HepG2 (cell line): ENCODE measurements around the gene IDH3G. TPM values are rescaled to one million over a fixed set of nuclear protein-coding genes. Genes with fewer than 3 reads are reported as not detected.
A peak's percentile ranks its signal among the peaks of the same experiment; 100 is the strongest.

Experiments
- ARHGAP35 ChIP-seq: sonication (generic); formaldehyde crosslinking; IDR thresholded peaks from 2 replicates; pipeline ENCODE4 v1.9.0; 2022; ENCODE audit warnings: mild to moderate bottlenecking, inconsistent platforms, moderate library complexity, missing genetic modification reagents, borderline replicate concordance
- ARNT ChIP-seq: fragments of 450-650 bp; IDR thresholded peaks from 2 replicates; pipeline ENCODE4 v1.6.1; 2017
- EP300 ChIP-seq, 3 experiments: sonication (generic) in 1 of 3; formaldehyde crosslinking in 1 of 3; IDR thresholded peaks; 2 replicates each; pipeline versions ENCODE4 v1.5.1 to v1.6.1; 2011 to 2020; ENCODE audit warnings: low read depth in 2 of 3, low read length in 2 of 3, borderline replicate concordance in 1 of 3, improper control_type of control experiment in 1 of 3, mild to moderate bottlenecking in 1 of 3, missing genetic modification reagents in 1 of 3, moderate library complexity in 1 of 3
- FOXM1 ChIP-seq: sonication (generic); formaldehyde crosslinking; IDR thresholded peaks from 2 replicates; pipeline ENCODE4 v1.5.0; 2020; ENCODE audit warnings: missing genetic modification reagents
- HMGA1 ChIP-seq: sonication (generic); formaldehyde crosslinking; conservative IDR thresholded peaks from 2 replicates; pipeline ENCODE4 v1.4.0; 2020; ENCODE audit warnings: missing genetic modification reagents
- IKZF5 ChIP-seq: IDR thresholded peaks from 2 replicates; pipeline ENCODE4 v1.6.1; 2018; ENCODE audit warnings: missing genetic modification reagents, mild to moderate bottlenecking, missing compliant biosample characterization
- KDM2A ChIP-seq: sonication (generic); formaldehyde crosslinking; IDR thresholded peaks from 2 replicates; pipeline ENCODE4 v1.4.0; 2020; ENCODE audit warnings: low read depth, missing genetic modification reagents, borderline replicate concordance
- MXD3 ChIP-seq: IDR thresholded peaks from 2 replicates; pipeline ENCODE4 v1.6.1; 2016; ENCODE audit warnings: mild to moderate bottlenecking, missing biosample characterization, missing genetic modification reagents
- REXO4 ChIP-seq: sonication (generic); formaldehyde crosslinking; IDR thresholded peaks from 2 replicates; pipeline ENCODE4 v1.8.0; 2022; ENCODE audit warnings: missing genetic modification reagents, mild to moderate bottlenecking, borderline replicate concordance
- TBL1XR1 ChIP-seq: fragments of 150-350 bp; IDR thresholded peaks from 2 replicates; pipeline ENCODE4 v1.6.1; 2014; ENCODE audit warnings: borderline replicate concordance, low read length; ENCODE audit not compliant: partially characterized antibody
- TBP ChIP-seq: sonication (generic); formaldehyde crosslinking; IDR thresholded peaks from 2 replicates; pipeline ENCODE4 v1.5.0; 2020; ENCODE audit warnings: missing genetic modification reagents
- TOPORS ChIP-seq: sonication (generic); formaldehyde crosslinking; IDR thresholded peaks from 2 replicates; pipeline ENCODE4 v1.8.0; 2023; ENCODE audit warnings: mild to moderate bottlenecking, missing genetic modification reagents
- U2AF1 ChIP-seq: fragments of 200-400 bp; formaldehyde crosslinking; optimal IDR thresholded peaks from 2 replicates; pipeline ENCODE3; 2017; ENCODE audit warnings: mild to moderate bottlenecking, low read depth, low read length
- ZFP1 ChIP-seq: IDR thresholded peaks from 2 replicates; pipeline ENCODE4 v1.6.1; 2016
- ZNF230 ChIP-seq: sonication (generic); formaldehyde crosslinking; IDR thresholded peaks from 2 replicates; pipeline ENCODE4 v1.4.0; 2020; ENCODE audit warnings: mild to moderate bottlenecking, missing genetic modification reagents
- ZNF569 ChIP-seq: sonication (generic); formaldehyde crosslinking; IDR thresholded peaks from 2 replicates; pipeline ENCODE4 v1.5.0; 2020; ENCODE audit warnings: mild to moderate bottlenecking, missing genetic modification reagents, moderate library complexity, borderline replicate concordance
- ZNF614 ChIP-seq: IDR thresholded peaks from 2 replicates; pipeline ENCODE4 v1.6.1; 2018; ENCODE audit warnings: missing biosample characterization, missing genetic modification reagents, inconsistent platforms, borderline replicate concordance
- ZNF737 ChIP-seq: sonication (generic); formaldehyde crosslinking; IDR thresholded peaks from 2 replicates; pipeline ENCODE4 v1.5.0; 2020; ENCODE audit warnings: missing genetic modification reagents, mild to moderate bottlenecking, borderline replicate concordance
- polyA plus RNA-seq, 8 experiments: library from polyadenylated mRNA; depleted of rRNA in 3 of 8; stranded (reverse) in 7 of 8; unstranded in 1 of 8; fragments of >200 nt; fragmentation: Illumina TruSeq in 4 of 8; extraction: Trizol in 4 of 8; gene quantifications; 2 replicates each; pipeline versions ENCODE4 v1.2.1 to v1.2.3, GENCODE V29; 2011 to 2016; ENCODE audit warnings: low read depth in 4 of 8, missing spikeins in 1 of 8, mixed read lengths in 1 of 8; ENCODE audit not compliant: insufficient read depth in 1 of 8
- total RNA-seq, 5 experiments: library from RNA; depleted of rRNA; stranded (reverse); fragments of >200 nt; fragmentation: Illumina TruSeq; extraction: Trizol; gene quantifications; 2 replicates each; pipeline ENCODE4 v1.2.3, GENCODE V29; 2016; ENCODE audit warnings: low read depth in 1 of 5
- TF ChIP-seq, protein P1 (sequence below): sonication (generic); formaldehyde crosslinking; IDR thresholded peaks from 2 replicates; pipeline ENCODE4 v1.5.0; 2020; ENCODE audit warnings: mild to moderate bottlenecking, missing genetic modification reagents
- TF ChIP-seq, protein P2 (sequence below): sonication (generic); formaldehyde crosslinking; IDR thresholded peaks from 2 replicates; pipeline ENCODE4 v1.5.0; 2020; ENCODE audit warnings: missing genetic modification reagents
- TF ChIP-seq, protein P3 (sequence below): sonication (generic); formaldehyde crosslinking; conservative IDR thresholded peaks from 2 replicates; pipeline ENCODE4 v1.5.0; 2020; ENCODE audit warnings: missing genetic modification reagents
- TF ChIP-seq, protein P4 (sequence below): sonication (generic); formaldehyde crosslinking; IDR thresholded peaks from 2 replicates; pipeline ENCODE4 v1.8.0; 2022; ENCODE audit warnings: missing genetic modification reagents, mild to moderate bottlenecking, inconsistent platforms, borderline replicate concordance

The IDH3G gene
- total and polyA plus RNA-seq, 2 of the 13 experiments (the other 11 are each of a cell fraction or from before 2014, with no cell fraction given) = 18.7 to 35.5 TPM

- TF ChIP-seq, protein P1, sequence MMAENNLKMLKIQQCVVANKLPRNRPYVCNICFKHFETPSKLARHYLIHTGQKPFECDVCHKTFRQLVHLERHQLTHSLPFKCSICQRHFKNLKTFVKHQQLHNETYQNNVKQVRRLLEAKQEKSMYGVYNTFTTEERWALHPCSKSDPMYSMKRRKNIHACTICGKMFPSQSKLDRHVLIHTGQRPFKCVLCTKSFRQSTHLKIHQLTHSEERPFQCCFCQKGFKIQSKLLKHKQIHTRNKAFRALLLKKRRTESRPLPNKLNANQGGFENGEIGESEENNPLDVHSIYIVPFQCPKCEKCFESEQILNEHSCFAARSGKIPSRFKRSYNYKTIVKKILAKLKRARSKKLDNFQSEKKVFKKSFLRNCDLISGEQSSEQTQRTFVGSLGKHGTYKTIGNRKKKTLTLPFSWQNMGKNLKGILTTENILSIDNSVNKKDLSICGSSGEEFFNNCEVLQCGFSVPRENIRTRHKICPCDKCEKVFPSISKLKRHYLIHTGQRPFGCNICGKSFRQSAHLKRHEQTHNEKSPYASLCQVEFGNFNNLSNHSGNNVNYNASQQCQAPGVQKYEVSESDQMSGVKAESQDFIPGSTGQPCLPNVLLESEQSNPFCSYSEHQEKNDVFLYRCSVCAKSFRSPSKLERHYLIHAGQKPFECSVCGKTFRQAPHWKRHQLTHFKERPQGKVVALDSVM (CRISPR knock-in tag) = no peak
- TF ChIP-seq, protein P2, sequence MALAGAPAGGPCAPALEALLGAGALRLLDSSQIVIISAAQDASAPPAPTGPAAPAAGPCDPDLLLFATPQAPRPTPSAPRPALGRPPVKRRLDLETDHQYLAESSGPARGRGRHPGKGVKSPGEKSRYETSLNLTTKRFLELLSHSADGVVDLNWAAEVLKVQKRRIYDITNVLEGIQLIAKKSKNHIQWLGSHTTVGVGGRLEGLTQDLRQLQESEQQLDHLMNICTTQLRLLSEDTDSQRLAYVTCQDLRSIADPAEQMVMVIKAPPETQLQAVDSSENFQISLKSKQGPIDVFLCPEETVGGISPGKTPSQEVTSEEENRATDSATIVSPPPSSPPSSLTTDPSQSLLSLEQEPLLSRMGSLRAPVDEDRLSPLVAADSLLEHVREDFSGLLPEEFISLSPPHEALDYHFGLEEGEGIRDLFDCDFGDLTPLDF (CRISPR knock-in tag) = no peak
- TF ChIP-seq MXD3 (CRISPR knock-in tag) (no peak), ARNT (no peak), TOPORS (no peak), ZNF569 (no peak), REXO4 (no peak), FOXM1 (no peak), ZNF737 (CRISPR knock-in tag) (no peak), TBP (CRISPR knock-in tag) (no peak), KDM2A (CRISPR knock-in tag) (peak; percentile 65; the same call in 1 of the 2 replicates), TBL1XR1 (no peak), ARHGAP35 (no peak), EP300 (IDR thresholded peaks at IDR 0.05; ENCODE audit: low read depth in 2 of 2, low read length in 2 of 2) (no peak), EP300 (CRISPR knock-in tag; IDR thresholded peaks at IDR 0.05; ENCODE audit: borderline replicate concordance) (no peak), ZNF614 (CRISPR knock-in tag) (peak; percentile 33; the same call in 1 of the 2 replicates), U2AF1 (no peak), ZFP1 (CRISPR knock-in tag) (no peak), IKZF5 (CRISPR knock-in tag) (0 out of 2 replicates have a peak, but pooled peaks have one; percentile 37), ZNF230 (no peak), HMGA1 (no peak)
- TF ChIP-seq, protein P3, sequence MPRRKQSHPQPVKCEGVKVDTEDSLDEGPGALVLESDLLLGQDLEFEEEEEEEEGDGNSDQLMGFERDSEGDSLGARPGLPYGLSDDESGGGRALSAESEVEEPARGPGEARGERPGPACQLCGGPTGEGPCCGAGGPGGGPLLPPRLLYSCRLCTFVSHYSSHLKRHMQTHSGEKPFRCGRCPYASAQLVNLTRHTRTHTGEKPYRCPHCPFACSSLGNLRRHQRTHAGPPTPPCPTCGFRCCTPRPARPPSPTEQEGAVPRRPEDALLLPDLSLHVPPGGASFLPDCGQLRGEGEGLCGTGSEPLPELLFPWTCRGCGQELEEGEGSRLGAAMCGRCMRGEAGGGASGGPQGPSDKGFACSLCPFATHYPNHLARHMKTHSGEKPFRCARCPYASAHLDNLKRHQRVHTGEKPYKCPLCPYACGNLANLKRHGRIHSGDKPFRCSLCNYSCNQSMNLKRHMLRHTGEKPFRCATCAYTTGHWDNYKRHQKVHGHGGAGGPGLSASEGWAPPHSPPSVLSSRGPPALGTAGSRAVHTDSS = no peak
- TF ChIP-seq, protein P4, sequence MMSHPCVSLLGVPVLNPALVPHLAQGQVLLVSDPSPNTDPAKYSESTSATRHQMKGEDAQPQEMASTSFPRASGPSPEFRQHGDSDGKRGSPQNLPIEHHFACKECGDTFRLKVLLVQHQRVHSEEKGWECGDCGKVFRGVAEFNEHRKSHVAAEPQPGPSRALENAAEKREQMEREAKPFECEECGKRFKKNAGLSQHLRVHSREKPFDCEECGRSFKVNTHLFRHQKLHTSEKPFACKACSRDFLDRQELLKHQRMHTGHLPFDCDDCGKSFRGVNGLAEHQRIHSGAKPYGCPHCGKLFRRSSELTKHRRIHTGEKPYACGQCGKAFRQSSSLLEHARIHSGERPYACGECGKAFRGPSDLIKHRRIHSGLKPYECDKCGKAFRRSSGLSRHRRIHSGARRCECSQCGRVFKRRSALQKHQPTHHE (CRISPR knock-in tag) = no peak
These were observed 30.0 kb downstream of the IDH3G start, which contains the start of gene PLXNB3 (continued) for GRCh38 chrX:153763989-153764755.
